ENCODE results near the gene IRF2BP1.

DNA sequence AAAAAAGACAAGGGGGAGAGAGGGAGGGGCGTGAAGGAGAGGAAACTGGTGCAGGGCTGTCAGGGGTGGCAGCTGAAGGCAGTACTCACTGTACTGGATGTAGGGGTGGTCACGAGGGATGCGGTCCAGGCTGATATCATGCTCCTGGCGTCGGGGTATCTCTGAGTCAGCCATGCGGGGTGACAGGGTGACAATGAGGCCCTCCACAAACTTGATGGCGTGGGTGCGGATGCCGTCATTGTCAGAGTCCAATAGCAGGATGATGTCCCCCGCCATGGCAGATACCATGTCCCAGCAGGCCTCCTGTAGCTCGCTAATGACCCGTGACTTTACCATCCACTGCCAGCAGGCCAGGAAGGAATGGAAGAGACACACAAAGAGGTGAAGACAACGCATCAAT, 38.3 kb downstream of the IRF2BP1 start:
- TF ChIP-seq POLR2A (IDR thresholded peaks at IDR 0.05): no peak
- TF ChIP-seq POLR2AphosphoS5 (IDR thresholded peaks at IDR 0.05): no peak
